ENCODE measurements around the gene NFE2L1.
"Not testable (repeated sequence)": the region's sequence is repeated elsewhere in the genome, so short reads cannot be mapped to it uniquely, and the experiment has no call there.

Gene NFE2L1

GRCh38 chr17:48051283-48051682 lies 3.1 kb downstream of the NFE2L1 start:
- no peak for DNase-seq

DNA sequence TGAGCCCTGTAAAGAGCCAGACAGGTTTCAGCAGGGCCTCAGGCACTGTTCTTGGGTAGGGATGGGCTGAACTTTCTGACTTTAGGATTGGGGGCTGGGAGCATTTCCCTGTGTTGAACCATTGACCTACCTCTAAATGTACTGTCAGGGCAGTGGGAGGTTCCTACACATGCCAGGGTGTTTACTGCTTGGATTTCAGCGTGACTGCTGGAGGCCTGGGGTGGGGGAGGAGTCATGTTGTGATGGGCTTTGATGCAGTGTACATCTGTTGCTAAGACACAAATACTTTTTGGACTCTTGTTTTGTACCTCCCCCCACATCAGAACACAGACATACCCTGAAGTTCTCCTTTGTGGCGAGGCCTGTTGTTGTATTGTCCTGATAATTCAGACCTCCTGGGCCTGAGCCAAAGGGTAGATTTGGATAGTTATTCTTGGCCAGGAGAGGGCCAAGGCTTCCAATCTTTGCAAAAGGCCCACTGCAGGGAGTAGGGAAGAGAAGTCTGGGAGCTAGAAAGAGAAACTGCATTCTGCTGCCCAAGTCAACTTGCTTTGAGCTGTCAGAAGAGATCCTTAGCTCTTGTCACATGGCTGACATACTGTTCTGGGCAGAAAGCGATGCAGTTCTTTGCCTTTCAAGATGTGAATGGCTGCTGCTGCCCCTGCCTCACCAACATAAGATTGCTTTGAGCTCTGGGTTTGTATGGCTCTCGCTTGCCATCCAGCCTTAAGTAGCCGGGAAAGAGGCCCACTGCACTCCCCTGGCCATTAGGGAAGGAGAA lies 3.7 kb downstream of the NFE2L1 start:
- no peak for DNase-seq

DNA sequence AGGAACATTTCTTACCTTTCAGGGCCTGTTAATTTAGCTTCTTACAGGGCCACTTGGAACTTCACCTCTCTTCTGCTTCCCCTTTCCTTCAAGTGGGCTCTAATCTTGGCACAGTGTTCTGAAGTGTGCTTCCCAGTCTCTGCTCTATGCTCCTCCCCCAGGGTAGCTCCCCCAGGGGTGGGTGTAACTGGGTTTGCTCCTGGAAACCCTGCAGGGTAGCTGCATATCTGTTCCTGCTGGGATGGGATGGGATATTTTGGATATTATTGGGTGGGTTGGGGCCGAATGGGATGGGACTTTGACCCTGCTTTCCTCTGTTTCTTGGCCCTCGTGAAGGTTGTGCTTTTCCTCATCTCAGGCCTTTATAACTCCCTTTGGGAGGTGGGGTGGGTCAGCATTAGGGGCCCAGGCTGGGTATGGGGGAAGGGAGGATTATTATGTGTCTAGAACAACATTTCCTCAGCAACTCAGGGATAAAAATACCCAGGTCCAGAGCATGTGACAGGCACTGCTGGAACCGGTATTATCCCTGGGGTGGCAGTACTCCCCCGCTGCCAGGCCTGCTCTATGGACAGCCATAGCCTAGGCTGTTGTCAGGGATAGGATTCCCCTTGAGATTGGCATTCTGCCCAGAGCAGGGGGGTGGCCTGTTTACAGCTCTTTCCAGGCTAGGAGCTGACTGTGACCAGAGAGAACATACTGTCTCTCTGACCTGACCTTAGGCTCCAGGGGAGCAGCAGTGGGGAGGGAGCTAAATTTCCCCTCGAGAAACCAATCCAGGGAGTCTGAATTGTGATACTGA lies 5.0 kb downstream of the NFE2L1 start:
- DNase-seq, result no peak

GRCh38 chr17:48053758-48054237 lies 5.6 kb downstream of the NFE2L1 start:
- DNase-seq, result no peak

GRCh38 chr17:48054238-48055185 lies 6.4 kb downstream of the NFE2L1 start:
- DNase-seq, result no peak

GRCh38 chr17:48055531-48056245 lies 7.5 kb downstream of the NFE2L1 start:
- DNase-seq, result no peak

DNA sequence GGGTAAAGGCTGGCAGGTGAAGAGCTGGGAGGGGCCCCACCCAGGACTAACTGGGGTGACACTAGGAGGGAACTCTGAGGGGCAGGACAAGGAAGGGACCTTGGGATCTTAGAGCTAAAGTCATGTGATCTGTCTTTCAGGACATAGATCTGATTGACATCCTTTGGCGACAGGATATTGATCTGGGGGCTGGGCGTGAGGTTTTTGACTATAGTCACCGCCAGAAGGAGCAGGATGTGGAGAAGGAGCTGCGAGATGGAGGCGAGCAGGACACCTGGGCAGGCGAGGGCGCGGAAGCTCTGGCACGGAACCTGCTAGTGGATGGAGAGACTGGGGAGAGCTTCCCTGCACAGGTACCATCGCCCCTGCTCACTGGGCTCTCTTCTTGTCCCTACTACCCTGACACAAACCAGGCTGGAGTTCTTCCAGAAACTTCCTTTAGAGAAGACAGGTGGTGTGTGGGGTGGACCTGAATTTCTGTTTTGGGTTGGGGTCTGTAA lies 8.1 kb downstream of the NFE2L1 start:
- DNase-seq, result no peak

DNA sequence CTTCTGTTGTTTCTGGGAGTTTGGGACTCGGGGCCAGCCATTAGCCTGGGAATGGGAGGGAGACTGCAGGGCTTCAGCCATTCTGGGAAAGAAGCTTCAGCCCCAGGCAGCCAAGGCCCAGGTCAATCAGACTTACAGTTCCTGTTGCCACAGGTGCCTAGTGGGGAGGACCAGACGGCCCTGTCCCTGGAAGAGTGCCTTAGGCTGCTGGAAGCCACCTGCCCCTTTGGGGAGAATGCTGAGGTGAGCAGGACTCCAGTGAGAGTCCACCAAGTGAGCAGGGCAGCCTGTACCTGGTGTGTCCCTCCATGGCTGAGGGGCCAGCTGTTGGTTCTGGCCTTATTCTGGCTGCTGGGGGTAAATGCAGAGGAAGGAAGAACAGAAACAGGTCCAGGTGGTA lies 8.7 kb downstream of the NFE2L1 start:
- DNase-seq, result no peak

GRCh38 chr17:48057626-48058025 lies 9.5 kb downstream of the NFE2L1 start:
- DNase-seq, result no peak

DNA sequence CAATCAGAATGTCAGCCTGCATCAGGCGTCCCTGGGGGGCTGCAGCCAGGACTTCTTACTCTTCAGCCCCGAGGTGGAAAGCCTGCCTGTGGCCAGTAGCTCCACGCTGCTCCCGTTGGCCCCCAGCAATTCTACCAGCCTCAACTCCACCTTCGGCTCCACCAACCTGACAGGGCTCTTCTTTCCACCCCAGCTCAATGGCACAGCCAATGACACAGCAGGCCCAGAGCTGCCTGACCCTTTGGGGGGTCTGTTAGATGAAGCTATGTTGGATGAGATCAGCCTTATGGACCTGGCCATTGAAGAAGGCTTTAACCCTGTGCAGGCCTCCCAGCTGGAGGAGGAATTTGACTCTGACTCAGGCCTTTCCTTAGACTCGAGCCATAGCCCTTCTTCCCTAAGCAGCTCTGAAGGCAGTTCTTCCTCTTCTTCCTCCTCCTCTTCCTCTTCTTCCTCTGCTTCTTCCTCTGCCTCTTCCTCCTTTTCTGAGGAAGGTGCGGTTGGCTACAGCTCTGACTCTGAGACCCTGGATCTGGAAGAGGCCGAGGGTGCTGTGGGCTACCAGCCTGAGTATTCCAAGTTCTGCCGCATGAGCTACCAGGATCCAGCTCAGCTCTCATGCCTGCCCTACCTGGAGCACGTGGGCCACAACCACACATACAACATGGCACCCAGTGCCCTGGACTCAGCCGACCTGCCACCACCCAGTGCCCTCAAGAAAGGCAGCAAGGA lies 10.4 kb downstream of the NFE2L1 start:
- no peak for DNase-seq

DNA sequence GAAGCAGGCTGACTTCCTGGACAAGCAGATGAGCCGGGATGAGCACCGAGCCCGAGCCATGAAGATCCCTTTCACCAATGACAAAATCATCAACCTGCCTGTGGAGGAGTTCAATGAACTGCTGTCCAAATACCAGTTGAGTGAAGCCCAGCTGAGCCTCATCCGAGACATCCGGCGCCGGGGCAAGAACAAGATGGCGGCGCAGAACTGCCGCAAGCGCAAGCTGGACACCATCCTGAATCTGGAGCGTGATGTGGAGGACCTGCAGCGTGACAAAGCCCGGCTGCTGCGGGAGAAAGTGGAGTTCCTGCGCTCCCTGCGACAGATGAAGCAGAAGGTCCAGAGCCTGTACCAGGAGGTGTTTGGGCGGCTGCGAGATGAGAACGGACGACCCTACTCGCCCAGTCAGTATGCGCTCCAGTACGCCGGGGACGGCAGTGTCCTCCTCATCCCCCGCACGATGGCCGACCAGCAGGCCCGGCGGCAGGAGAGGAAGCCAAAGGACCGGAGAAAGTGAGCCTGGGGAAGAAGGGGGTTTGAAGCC lies 11.0 kb downstream of the NFE2L1 start:
- no peak for DNase-seq

DNA sequence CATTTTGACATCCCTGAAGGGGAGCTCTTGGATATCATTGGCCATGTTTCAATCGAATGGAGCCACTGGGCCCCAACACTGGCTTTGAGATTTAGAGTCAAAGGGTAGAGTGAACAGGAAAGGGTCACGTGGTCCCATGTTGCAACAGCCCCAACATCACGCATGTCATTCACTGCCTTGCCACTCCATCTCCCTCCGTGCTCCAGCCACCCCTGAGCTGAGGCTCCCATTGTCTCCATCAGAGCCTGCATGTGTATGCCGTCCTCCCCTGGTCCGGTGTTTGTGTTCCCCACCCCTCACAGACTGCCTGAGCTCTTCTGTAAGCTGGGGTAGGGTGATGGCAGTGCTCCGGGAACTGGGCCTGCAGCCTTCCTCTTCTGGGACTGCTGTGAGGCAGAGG lies 12.1 kb downstream of the NFE2L1 start:
- no peak for DNase-seq

- DNase-seq, result no peak
Measured at GRCh38 chr17:48062273-48062672, 14.1 kb downstream of the NFE2L1 start.

DNA sequence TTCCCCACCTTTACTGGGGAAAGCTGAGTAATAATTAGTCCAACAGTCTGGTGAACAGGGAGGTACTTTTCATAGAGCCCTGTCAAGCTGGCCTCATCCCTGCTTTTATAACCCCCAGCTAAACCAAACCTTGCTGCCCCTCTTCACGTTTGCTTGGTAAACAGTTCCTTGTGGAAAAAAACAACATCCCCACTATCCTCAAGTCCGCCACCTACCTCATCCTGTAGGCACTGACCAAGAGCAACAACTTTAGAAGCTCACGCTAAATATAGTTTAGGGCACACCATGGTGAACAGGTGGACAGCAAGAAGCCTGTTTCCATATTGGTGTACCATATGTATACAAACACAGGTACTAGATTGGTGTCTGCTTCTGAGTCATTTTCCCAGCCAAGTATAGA lies 16.5 kb downstream of the NFE2L1 start:
- no peak for DNase-seq

GRCh38 chr17:48066192-48066591 lies 18.0 kb downstream of the NFE2L1 start:
- DNase-seq, result no peak

DNA sequence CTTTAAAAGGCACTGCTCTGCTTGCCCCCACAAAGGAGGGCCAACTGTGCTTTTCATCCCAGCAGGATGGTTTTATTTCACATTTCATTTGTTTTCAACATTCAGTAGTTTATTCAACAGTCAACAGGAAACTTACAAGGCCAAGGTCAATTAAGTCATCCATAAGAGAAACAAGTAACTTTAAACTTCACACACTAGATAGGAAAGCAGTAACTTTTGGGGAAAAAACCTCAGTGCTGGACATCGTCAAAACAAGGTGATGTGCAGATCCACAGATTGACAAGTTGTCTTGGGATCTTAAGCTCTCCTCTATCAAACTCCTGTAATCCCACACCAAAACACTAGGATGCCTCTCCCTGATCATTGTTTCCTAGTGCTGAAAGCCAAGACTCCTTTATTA lies 18.5 kb downstream of the NFE2L1 start:
- no peak for DNase-seq

GRCh38 chr17:48067245-48067644 lies 19.1 kb downstream of the NFE2L1 start:
- DNase-seq, result no peak

DNA sequence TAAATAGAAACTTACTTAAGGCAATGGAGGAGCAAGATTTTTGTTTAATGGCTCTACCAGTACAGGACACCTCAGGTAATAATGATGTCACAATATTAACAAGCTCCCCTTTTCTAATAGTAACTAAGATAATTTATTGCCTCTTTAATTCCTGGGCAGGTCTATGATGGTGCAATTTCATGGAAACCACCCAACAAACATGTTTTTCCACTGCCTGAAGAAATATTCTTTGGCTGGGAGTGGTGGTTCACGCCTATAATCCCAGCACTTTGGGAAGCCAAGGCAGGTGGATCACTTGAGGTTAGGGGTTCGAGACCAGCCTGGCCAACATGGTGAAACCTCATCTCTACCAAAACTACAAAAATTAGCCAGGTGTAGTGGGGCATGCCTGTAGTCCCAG lies 19.6 kb downstream of the NFE2L1 start:
- not testable (repeated sequence) for DNase-seq

GRCh38 chr17:48068491-48068961 lies 20.4 kb downstream of the NFE2L1 start:
- no peak for DNase-seq

- DNase-seq, result no peak
Measured at GRCh38 chr17:48070195-48070594, 22.0 kb downstream of the NFE2L1 start.

DNA sequence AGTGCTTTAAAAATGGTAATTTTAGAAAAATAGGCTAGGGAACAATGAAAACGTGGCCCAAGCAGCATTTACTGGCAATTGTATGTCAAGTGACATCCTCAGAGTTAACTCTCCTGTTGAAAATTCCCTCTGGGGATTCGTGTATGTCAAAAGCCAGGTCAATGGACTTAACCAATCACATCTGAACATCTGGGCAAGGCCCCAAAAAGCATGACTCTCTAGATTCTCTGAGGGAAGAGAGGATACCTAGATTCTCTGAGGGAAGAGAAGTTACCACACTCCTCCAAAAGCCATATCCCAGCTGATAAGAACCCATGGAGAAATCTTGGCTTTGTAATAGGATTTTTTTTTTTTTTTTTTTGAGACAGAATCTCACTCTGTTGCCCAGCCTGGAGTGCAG lies 23.5 kb downstream of the NFE2L1 start:
- no peak for DNase-seq

Data from activated T-cell treated with anti-CD3 and anti-CD28 coated beads for 4 hours (primary cell).